T-helper 1 cell treated with Interleukin-12 subunit alpha and Interleukin-12 subunit beta and Interleukin-4 antibody, amounts not matched to agents 30 ng/mL and 1 ng/mL, for 36 hours (primary cell): ENCODE measurements around the gene EQTN. TPM values are rescaled to one million over a fixed set of nuclear protein-coding genes. Genes with fewer than 3 reads are reported as not detected.

Experiments used
- intact Hi-C: fragments of 100-400 bp; cut with micrococcal nuclease; formaldehyde crosslinking; loops from one replicate; pipeline ENCODE4 v1.15.1; 2024
- total RNA-seq: library from RNA; stranded (reverse); gene quantifications from 2 replicates; pipeline ENCODE4 v1.2.3, GENCODE V29; 2022

The EQTN gene
- total RNA-seq, result not detected in 2 replicates

DNA sequence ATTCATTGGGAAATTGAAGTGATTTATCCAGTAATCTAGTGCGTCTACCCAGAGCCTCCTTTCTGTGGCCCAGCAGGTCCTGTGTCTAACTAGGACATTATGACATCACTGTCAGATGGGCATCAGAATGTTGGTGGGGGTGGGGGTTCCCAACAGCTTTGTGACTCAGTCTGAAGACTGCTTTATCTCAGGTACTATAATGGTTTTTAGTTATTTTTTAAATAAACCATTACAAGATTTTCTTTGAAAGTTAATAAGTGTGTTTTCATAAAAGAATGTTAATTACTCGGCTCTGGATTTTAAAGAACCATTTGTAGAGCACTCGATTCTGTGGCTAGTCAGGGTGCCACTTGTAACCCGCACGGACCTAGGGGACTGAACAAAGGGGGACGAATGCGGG, at the start of gene EQTN:
EQTN (minus strand) TSS at position 101 of the 400 bp plus-strand sequence; CDS start at position 6, 95 bp downstream.
- intact Hi-C loops, result no loop called here

DNA sequence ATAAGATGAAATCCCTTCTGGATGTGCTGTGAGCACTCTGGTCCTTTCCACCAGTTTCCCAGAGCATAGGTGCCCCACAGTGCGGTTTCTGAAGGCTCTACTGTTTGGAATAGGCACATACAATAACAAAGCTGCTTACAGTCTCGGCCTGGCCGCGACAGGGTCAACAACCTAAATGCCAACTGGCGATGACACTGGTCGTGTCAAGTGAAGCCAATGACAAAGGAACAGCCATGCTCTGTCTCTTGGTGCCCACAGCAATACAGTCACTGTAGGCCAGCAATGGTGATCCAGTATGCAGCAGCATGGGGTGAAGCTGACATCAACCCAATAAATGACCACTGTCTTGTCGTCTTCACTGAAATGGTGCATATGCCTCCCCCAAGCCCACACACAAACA, 47.8 kb upstream of the EQTN start:
- intact Hi-C loops, result no loop called here

DNA sequence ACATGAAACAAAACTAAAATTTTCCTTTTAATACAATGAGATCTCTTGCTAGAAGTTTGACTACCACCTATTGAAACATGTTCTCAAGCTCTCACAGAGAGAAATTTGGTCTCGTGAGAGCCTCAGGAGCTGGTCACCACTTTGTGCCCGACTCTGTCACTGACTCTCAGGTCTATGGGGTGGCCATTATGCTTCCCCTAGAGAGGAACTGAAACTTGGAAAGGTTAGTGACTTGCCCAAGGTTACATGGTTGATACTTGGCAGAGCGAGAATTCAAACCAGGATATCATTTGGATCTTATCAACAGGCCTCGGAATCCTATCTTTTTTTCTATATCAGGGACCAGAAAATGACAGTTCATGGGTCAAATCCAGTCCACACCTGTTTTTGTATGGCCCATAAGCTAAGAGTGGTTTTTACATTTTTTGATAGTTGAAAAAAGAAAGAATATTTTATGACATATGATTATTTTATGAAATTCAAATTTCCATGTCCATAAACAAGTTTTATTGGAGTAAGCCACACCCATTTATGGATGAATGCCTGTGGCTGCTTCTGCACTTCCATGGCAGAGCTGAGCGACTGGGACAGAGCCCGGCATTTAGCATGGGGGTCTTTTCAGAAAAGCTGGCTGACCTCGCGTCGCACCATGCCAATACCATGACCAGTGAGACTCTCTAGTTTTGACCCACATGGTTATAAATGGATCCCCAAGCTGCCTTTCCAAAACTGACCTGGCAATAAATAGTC, 44.8 kb upstream of the EQTN start:
- intact Hi-C loops, result no loop called here

DNA sequence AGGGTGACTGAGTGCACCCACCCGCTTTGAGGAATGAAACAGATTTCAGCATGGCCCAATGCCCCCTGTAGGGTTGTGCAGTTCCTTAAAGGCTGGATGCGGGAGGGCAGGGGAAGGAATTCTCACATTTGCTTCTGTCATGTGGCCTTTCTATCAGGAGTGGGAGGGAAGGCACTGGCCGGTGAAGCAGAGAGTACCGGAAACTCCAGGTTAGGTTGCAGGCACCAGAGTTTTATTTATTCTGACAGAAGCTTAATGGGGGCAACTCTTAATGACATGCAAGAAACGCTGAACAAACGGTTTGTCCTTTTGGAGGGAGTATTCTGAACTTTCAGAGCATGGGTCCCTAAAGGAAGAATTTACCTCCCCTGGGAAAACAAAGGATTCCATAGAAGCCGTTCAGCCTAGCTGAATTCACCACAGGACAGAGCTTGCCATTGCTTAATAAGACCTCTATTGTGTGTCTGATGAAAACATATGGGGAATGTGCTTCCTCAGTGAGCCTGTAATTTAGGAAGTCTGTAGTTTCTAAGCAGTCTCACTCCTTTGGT, 44.1 kb upstream of the EQTN start:
- intact Hi-C loops, result no loop called here

DNA sequence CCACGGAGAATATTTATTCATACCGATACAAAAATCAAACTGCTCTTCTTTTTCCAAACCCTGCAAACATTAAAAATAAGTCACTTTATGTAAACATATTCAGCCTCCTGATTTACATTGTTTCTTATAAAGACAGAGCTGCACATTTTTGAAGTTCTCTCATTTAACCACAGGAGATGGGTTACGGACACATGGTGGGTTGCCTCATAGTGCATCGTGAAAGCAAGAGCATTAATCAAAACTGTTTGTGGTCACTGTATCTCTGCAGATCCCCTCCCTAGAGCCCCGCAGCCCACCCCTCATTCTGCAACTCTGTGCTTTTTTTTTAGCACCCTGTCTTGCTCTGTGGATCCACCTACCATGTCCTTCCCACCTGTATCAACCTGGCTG, 43.3 kb upstream of the EQTN start:
- intact Hi-C loops, result no loop called here

DNA sequence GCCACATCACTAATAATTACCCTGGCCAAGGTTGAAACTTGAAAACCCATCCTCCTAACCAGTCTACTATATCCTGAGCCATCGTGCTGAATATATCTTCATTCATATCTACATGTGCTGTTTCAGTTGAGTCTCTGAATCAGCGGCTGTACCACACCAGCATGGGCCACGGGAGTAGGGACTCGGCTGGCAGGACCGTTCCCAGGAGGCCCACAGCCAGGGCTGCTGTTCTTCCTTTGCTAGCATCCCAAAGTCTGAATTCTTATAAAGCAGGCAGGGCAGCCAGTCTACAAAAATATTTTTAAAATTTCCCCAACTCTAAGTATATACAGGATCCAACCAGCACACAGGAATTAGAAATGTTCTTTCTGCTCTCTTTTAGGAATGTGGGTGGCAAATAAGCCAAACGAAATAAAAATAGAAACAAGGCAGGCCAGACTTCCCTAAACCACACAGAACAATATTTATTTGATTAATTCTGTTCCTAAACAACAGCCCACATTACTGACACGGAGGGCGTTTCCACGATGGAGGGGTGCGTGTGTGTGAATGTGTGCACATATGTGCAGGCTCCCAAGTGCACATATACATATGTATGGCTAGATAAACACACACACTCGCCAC, 42.8 kb upstream of the EQTN start:
- intact Hi-C loops, result no loop called here

DNA sequence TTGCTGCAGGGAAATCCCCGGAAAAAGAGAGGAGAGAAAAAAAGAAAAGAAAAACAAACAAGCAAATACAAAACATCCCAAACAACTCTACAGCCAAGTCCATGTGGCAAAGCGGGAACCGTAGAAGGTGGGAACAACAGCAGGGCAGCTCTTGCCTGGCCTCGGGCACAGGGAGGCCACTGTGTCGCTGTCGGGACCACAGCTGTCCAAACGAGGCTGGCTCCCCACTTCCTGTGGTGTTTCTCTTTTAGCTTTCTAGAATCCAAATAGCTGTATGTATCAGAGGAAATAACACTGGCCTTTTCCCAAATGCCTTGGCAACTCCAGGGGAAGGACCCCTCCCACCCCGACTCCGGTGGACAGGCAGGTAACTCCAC, 41.6 kb upstream of the EQTN start:
- intact Hi-C loops, result no loop called here

DNA sequence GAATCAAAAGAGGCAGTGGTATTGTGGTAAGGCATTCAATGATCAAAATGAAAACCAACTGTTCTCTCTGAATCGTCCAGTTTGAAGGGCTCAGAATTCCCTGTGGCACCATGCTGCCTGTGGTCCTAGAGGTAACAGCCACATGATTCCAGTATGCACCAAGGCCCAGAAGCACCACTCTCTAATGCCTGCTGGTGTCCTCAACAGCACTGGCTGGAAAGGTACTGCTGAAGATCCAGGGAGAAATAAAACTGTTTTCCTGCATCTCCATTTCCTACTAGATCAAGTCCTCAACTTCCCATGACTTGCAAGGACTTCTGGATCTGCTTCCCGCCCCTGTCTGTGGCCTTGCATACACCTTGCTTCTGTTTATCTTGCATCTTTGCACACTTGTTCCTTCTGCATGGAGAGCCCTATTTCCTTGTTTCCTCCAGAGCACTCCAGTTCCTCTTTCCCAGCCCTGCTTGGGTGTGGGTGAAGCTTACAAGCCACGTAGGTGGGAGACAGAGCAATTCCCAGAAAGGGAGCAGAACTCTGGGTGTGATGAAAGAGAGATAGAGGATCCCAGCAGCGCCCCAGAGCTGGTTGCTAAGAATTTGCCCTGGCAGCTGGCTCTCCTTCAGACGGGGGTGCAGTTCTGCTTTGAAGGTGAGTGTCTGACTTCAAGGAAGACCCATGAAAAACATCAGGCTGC, 41.0 kb upstream of the EQTN start:
- intact Hi-C loops, result no loop called here

DNA sequence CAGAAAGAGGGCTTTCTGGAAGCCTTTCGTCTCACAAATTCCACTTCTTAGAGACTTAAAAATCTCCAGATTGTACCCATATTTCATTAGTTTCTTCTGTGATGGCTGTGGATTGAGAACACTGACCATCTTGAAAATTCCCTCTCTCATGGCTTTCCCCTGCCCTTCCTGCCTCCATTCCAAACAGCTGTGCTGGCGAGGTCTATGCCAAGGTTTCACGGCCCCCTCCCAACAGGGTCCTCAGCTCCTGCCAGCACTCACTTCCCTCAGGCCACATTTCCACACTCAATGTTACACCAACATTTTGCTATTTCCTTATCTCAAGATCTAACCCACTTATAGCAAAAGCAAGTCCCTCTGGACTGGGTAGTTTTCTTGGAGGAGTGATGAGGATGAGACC, 40.3 kb upstream of the EQTN start:
- intact Hi-C loops, result no loop called here

DNA sequence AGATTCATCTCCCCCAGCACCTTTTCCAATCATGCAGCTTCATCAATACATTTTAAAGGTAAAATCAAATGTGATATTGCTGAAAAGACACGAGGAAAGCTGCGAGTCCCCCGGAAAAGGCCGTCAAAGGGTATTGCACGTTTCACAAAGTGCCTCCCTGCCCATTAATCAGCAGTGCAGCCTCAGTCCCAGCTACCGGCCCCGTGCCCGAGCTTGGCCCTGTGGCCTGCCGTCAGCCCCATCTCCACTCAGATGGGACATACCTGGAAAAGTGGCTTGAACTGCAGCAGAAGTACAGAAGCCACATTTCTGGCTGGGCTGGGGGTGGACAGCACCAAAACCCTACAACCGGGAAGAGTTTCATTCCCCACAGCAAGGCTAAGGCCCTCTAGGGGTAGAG, 39.9 kb upstream of the EQTN start:
- intact Hi-C loops, result no loop called here

DNA sequence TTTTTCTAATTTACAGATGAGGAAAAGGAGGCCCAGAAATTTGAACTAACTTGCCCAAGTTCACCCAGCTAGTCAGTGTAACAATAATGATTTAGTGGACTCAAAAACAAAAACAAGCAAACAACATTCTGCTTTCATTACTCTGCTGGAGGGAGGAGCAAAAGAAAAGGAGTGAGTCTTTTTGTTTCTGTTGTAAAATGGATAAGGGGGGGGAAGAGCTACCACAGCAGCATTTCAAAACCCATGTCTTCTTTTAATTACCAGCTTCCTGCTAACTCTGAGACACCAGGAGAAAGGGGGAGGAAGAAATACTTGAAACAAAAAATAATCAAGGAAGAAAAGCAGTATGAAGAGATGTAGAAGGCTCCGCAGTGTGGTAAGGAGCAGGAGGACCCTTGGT, 39.2 kb upstream of the EQTN start:
- intact Hi-C loops, result no loop called here

DNA sequence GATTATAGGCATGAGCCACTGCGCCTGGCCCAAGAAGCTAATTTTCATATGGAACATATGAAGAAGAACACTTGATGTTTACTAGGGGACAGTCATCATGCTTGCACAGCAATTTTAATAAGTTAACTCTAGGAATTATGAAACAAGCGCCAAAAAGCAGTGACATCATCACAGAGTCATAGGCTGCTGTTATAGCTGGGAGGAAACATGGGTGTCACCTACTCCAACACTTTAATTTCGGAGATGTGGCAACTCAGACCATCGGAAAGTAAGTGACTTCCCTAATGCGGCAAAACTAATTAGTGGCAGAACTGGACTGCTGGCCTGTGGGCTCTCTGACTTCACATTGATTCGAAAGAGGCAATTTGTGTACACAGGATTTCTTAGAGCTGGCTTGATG, 38.1 kb upstream of the EQTN start:
- intact Hi-C loops, result no loop called here

DNA sequence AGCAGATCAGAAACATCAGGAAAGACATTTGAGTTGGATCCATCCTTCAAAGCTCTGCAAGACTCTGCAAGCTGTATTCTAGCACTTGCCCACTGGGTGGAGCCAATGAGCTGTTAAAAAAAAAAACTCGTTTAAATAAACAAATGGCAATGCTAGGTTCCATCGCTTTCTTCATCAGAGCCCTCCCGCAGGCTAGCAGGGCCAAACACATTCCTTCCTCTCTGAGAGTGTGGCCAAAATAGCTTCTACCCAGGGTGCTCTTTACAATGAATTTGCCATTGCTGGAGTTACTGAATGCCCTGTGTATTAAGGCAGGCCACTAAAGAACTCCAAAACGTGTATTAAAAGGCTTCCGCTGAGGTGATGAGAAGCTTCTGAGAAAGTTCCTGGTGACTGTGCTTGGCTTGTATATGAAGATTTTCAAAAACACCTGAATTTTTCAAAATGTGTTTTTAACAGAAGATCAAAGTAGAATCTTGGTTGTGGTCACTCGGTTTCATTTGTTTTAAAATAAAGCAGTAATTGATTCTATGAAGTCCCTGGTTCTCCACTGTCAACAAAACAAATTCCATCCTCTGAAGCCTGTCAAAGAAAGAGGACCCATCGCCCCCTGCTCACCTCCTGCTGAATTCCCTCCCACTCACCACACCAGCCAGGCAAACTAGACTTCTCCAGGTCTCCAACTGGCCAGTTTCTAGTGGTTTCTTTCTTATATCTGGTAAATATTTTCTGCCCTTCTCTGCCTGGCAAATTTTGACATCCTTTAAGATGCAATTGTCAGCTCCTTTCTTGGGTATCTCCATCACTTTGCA, 36.5 kb upstream of the EQTN start:
- intact Hi-C loops, result loop anchor here (1.0 to 2.0 kb wide), 8 partner anchors 33 to 740 kb away; partner anchors contain the start of genes C9orf72 and MOB3B

DNA sequence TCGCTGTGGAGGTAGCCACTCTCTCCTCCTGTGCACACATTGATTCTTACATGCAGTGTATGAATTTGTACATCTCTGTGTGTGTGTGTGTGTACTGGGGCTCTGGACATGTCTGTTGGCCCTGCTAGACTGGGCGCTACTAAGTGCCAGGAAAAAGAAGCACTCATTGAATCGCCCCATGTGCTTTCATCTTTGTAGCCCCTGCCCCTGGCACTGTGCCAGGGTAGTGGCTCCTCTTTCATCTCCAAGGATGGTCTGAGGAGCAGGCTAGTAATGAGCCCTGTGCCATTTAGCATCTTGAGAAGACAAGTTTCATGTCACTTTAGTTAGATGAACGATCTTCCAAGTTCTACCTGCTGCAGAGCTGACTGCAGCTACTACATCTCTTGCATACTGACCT, 34.4 kb upstream of the EQTN start:
- intact Hi-C loops, result no loop called here

DNA sequence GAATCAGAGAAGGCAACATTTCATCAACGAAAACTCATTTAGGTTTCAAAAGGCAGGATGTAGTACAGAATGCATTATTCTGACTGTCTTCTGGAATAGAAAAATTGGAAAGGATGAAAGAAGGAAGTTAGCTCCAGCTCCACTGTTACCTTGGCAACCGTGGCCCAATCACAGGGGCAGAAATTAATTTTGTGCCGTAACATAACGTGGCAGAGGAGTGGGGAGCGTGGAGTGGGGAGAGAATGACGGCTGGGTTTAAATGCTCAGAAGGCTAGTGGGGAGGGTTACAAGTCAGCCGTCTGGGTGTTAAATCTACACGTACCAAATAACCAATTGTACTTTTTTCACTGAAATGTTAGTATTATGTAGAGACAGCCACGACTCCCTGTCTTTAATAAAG, 32.3 kb upstream of the EQTN start:
- intact Hi-C loops, result no loop called here

DNA sequence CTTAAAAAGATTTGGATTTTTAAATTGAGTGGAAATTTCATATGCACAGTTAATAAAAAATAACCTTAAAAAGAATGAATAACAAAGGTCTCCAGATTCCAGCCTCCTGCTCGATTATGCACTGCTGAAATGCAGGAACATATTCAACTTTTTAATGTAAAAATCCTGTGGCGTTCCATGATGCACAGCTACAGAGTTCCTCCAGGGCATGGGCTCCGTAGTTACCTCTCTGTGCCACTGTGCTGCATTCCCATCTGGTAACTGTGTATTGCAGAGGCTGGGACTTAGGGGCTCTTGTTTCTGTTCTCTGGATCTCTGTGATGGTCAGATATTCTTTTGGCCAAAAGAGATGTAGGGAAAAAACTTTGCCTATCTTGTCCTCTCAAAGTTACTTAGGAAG, 31.5 kb upstream of the EQTN start:
- intact Hi-C loops, result no loop called here

DNA sequence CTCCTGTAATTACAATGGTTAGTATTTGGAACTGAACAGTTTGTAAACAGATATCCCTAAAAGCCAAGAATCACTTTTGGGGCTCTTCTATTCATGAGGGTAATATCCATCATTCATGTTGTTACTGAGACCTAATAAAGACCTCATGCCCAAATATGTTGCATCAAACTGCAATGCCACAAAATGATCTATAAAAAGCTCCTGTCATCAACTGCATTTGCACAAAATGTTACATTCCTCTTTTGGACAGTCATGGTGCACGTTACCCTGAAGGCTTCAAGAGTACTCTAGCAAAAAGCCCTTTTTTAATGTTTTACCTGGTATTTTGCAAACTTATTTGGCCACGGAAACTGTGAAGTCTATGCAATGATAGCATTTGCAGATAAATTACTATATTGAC, 14.2 kb upstream of the EQTN start:
- intact Hi-C loops, result no loop called here

DNA sequence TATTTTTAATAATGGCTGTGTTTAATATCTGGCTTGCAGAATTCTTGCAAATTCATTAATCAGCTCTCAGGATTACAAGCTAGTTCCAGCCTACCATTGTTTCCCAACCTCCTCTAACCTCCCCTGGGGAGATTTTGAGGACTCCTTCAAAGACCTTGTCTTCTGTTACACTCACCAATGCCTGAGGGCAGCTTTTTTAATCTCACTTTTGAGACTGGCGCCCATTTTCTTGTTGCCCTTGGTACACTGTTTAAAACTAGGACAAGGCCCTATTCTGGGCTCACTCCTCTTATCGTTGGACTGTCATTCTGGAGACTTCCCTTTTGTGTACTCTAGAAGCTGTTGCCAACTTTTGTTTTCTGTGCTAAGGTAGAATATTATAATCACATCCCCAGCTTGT, 13.6 kb upstream of the EQTN start:
- intact Hi-C loops, result no loop called here

DNA sequence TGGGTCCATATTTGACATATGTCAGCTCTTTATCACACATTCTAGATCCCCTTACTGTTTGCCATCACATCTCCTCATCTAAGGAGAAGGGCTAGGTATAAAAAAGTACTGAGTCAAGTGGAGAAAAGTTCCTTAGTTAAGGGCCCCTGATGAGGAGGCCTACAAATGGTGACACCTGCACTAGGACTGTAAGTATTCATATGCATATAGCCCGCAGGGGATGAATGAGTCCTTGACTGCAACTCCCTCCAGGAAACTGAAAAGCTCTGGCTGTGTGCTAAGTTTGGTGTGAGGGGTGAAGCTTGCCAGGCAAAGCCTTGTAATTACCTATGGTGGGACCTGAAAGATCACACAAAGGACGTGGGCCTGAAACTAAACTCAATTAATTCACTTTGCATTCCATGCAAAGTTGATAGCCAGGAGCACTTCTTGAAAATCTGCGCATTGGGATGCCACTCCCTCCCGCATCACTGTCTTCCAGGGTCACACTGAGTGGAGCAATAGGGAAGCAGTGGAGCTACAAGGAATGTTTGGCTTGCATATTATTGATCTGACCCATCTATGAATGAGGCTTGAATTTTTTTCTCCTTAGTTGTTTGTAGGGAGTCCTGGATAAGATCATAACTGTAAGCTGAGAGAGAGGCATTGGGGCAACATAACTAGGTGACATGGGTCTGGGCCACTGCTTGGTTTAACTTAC, 11.9 kb upstream of the EQTN start:
- intact Hi-C loops, result no loop called here

DNA sequence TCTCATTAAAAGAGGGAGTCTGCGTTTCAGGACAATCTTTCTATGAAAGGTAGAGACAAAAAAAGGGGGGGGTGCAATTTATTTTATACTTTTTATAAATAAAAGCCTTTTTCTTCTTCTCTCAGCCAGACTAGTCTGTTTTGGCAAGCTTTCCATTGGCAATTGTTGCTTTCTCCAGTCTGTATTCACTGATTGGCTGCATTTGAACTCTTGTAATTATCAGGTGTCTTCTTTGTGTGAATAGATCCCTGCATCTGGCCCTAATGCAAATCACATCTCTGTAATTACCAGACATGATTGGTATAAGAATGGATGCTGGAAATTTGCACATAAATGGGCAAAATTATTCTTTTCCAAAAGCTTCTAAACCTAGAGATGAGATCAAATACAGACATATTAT, 7.6 kb upstream of the EQTN start:
- intact Hi-C loops, result no loop called here

DNA sequence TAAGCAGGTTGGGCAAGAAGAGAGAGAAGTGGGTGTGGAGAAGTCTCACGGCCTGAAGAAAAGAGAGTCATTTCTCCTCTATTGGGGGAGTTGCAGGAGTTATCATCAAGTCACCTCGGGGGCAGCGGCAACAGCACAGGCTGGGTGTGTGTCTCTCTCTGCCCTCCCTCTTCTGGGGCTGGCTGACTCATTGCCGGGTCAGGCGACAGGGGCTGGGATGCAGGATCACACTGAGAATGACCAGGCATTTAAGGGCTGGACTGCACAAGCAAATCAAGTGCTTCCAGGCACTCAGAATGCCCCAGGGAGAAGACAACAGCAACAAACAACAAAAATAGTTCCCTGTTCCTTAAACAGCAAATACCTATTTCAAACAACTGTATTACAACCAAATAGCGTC, 6.3 kb upstream of the EQTN start:
- intact Hi-C loops, result no loop called here
